Testis (tissue), 3 donors: Measurements from ENCODE around the gene BRMS1. TPM values are rescaled to one million over a fixed set of nuclear protein-coding genes. Genes with fewer than 3 reads are reported as not detected.

Experiments used
- DNase-seq: peaks from one replicate; pipeline ENCODE4 v3.0.0-alpha.2; 2019
- H3K27ac ChIP-seq, 2 donors: fragments of 200-600 bp; sonication (generic); one replicate each; pipeline ENCODE4 v1.5.1; 2019
- H3K27me3 ChIP-seq: fragments of 200-600 bp; sonication (generic); one replicate; pipeline ENCODE4 v1.5.1; 2019
- H3K36me3 ChIP-seq: fragments of 200-600 bp; sonication (generic); one replicate; pipeline ENCODE4 v1.5.1; 2017; ENCODE audit warnings: low read depth; ENCODE audit errors: missing control alignments
- H3K4me1 ChIP-seq: fragments of 200-600 bp; sonication (generic); one replicate; pipeline ENCODE4 v1.5.1; 2019
- H3K4me3 ChIP-seq, 2 donors: fragments of 200-600 bp; sonication (generic); one replicate each; pipeline ENCODE4 v1.5.1; 2017 to 2019
- H3K9me3 ChIP-seq: fragments of 200-600 bp; sonication (generic); one replicate; pipeline ENCODE4 v1.5.1; 2017
- CTCF ChIP-seq, 3 experiments: fragments of 450-650 bp in 2 of 3; fragments of 200-600 bp in 1 of 3; sonication (generic) in 1 of 3; IDR thresholded peaks; one replicate each; pipeline ENCODE4 v1.5.1; 2016 to 2019; ENCODE audit warnings: antibody characterized with exemption in 3 of 3, mild to moderate bottlenecking in 2 of 3, moderate library complexity in 1 of 3
- POLR2A ChIP-seq: fragments of 450-650 bp; IDR thresholded peaks from one replicate; pipeline ENCODE4 v1.6.1; 2017; ENCODE audit warnings: antibody characterized with exemption, mild to moderate bottlenecking, moderate library complexity
- WGBS, 2 donors: methylation state at CpG; one replicate each; pipeline ENCODE4 v1.1.5; 2018; 5-methylcytosine and 5-hydroxymethylcytosine counted together
- intact Hi-C: fragments of 100-400 bp; cut with DNase I; formaldehyde crosslinking; loops from one replicate; pipeline ENCODE4 v1.15.1; 2023; ENCODE audit warnings: low total_unique reads
- polyA plus RNA-seq: library from polyadenylated mRNA; stranded (reverse); fragments of 350-450 nt; fragmentation: Illumina TruSeq; extraction: RNeasy Lipid Tissue Mini Kit (QIAGEN cat#74804); gene quantifications from one replicate; pipeline ENCODE4 v1.2.3, GENCODE V29; 2014; ENCODE audit warnings: low read depth, low replicate concordance; ENCODE audit not compliant: insufficient read depth
- total RNA-seq, 2 donors: library from RNA; depleted of rRNA; stranded (reverse); fragments of >200 nt; gene quantifications; one replicate each; pipeline ENCODE4 v1.2.3, GENCODE V29; 2016

The BRMS1 gene
- total and polyA plus RNA-seq, 3 donors from 2014 or later: 55.5 to 67.5 (median 59.4) TPM

DNA sequence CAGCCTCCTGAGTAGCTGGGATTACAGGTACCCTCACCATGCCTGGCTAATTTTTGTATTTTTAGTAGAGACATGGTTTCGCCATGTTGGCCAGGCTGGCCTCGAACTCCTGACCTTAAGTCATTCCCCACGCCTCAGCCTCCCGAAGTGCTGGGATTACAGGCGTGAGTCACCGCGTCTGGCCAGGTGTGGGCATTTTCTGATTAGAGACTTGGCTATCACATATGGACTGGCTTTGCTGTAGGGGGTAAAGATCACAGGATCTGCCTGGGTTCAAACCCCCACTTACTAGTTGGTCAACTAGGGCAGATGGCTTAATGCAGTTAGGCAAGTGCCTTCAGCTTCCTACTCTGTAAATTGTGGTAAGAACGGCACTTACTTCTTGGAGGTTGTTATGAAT is 34.6 kb downstream of the BRMS1 start:
- H3K36me3 ChIP-seq: no peaks in the 10 kb centered on the region
- peaks cover 11% of the 10 kb centered on the region for H3K4me1 ChIP-seq
- DNase-seq: no peak
- H3K27me3 ChIP-seq: no peaks in the 10 kb centered on the region
- H3K4me3 ChIP-seq: no peak overlapping the region
- H3K9me3 ChIP-seq: no peaks in the 10 kb centered on the region
- intact Hi-C loops: no loop called here
- WGBS, 2 donors: 75 to 87% methylated on average over 8 of the region's 8 CpGs
- no peak overlapping the region for H3K27ac ChIP-seq
- TF ChIP-seq POLR2A (no peak), CTCF (IDR thresholded peaks at IDR 0.05) (no peak)

- WGBS, 2 donors: 62 to 74% methylated on average over 3 of the region's 3 CpGs
- H3K9me3 ChIP-seq: no peaks in the 10 kb centered on the region
- DNase-seq: no peak
- H3K36me3 ChIP-seq: no peaks in the 10 kb centered on the region
- H3K27me3 ChIP-seq: no peaks in the 10 kb centered on the region
- intact Hi-C loops: no loop called here
- TF ChIP-seq POLR2A: no peak
- no peak for TF ChIP-seq CTCF (IDR thresholded peaks at IDR 0.05)
- no peak overlapping the region for H3K4me3 ChIP-seq
- peaks cover 11% of the 10 kb centered on the region for H3K4me1 ChIP-seq
- no peak overlapping the region for H3K27ac ChIP-seq
Observed at GRCh38 chr11:66309475-66309874, 35.4 kb downstream of the BRMS1 start.

GRCh38 chr11:66302656-66303055 is 42.2 kb downstream of the BRMS1 start:
- no peak overlapping the region for H3K27ac ChIP-seq
- no peak for TF ChIP-seq CTCF (IDR thresholded peaks at IDR 0.05)
- TF ChIP-seq POLR2A: no peak
- H3K27me3 ChIP-seq: no peaks in the 10 kb centered on the region
- no peaks in the 10 kb centered on the region for H3K36me3 ChIP-seq
- no peak overlapping the region for H3K4me3 ChIP-seq
- intact Hi-C loops: no loop called here
- no peaks in the 10 kb centered on the region for H3K4me1 ChIP-seq
- WGBS, 2 donors: 69 to 74% methylated on average over 12 of the region's 12 CpGs
- H3K9me3 ChIP-seq: no peaks in the 10 kb centered on the region
- DNase-seq: no peak

GRCh38 chr11:66299186-66299585 is 45.7 kb downstream of the BRMS1 start:
- no peak for TF ChIP-seq CTCF (IDR thresholded peaks at IDR 0.05)
- no peak for TF ChIP-seq POLR2A
- intact Hi-C loops: no loop called here
- no peaks in the 10 kb centered on the region for H3K4me1 ChIP-seq
- no peak overlapping the region for H3K27ac ChIP-seq
- H3K36me3 ChIP-seq: no peaks in the 10 kb centered on the region
- no peak overlapping the region for H3K4me3 ChIP-seq
- no peaks in the 10 kb centered on the region for H3K9me3 ChIP-seq
- no peaks in the 10 kb centered on the region for H3K27me3 ChIP-seq
- 41 to 47% methylated on average over 3 of the region's 3 CpGs for WGBS, 2 donors
- DNase-seq: peak; percentile 53

- 72 to 76% methylated on average over 8 of the region's 8 CpGs for WGBS, 2 donors
- TF ChIP-seq CTCF (IDR thresholded peaks at IDR 0.05) (no peak), POLR2A (no peak)
- Histone ChIP-seq H3K9me3 (no peaks in the 10 kb centered on the region), H3K4me3 (no peak overlapping the region), H3K4me1 (no peaks in the 10 kb centered on the region), H3K36me3 (no peaks in the 10 kb centered on the region), H3K27ac (no peak overlapping the region), H3K27me3 (no peaks in the 10 kb centered on the region)
- intact Hi-C loops: no loop called here
- DNase-seq: no peak
Observed at GRCh38 chr11:66297610-66298009, 47.3 kb downstream of the BRMS1 start.
